ENCODE results near the gene PCYT1B.

GRCh38 chrX:24694825-24695224, 47.7 kb upstream of the PCYT1B start:
- no peak for TF ChIP-seq CTCF (IDR thresholded peaks at IDR 0.05)
- TF ChIP-seq POLR2A (IDR thresholded peaks at IDR 0.05): no peak
- no peak for TF ChIP-seq EP300 (IDR thresholded peaks at IDR 0.05)

Data from ovary (tissue), 3 donors.